Bronchus fibroblast of lung (primary cell): Measurements from ENCODE around the gene GNRHR. TPM values are rescaled to one million over a fixed set of nuclear protein-coding genes. Genes with fewer than 3 reads are reported as not detected.

Experiments used
- total RNA-seq: library from RNA; depleted of rRNA; stranded (reverse); fragments of >200 nt; gene quantifications from 2 replicates; pipeline ENCODE4 v1.2.3, GENCODE V29; 2015

The GNRHR gene
- total RNA-seq: not detected in 2 replicates

GRCh38 chr4:67754288-67754687 is at the start of gene GNRHR:
Gene GNRHR, minus strand, starts transcription at chr4:67754388. Its CDS starts 53 bp downstream, at chr4:67754335.

DNA sequence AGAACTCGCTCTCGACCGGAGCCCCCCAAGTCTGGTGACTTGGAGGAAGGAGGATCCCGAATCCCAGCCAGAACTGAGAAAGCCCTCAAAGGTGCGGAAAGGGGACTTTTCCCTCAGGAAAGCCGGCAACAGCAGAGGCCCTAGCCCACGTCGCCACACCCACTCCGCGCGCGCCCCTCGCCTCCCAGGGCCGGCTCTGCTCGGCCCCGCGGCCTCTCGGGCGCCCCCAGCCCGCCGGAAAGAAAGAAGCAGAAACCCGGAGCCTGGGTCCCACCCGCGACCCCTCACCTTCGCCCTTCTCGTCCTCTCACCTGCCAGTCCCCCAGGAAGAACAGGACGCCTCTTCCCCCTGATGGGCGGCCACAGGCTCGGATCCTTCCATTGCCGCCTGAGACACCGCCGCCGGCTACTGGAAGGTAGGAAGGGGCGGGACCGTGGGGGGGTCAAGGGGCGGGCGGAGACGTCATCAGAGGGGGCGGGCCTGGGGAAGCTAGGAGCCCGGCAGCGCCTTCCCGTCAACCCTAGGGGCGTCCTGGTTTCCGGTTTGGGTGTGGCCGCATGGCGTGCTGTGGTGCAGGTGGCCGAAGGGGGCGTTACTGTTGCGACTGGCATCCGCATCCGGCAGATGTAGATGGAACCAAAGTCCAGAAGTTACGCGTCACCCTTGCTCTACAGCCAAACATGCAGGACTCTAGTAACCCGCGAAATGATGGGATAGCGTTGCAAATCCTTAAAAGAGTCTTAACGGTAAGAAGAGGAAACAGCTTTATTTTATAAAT is 53.3 kb downstream of the GNRHR start, which contains the start of gene UBA6:
Gene UBA6, minus strand, starts transcription at position 418 of the 779 bp plus-strand sequence. Its CDS starts 36 bp downstream, at position 382.

Other genes with a start within 250 kb of the GNRHR start
- 6.5 and 10.4 TPM in 2 replicates for gene CENPC, start 208.9 kb downstream of the GNRHR start, total RNA-seq
- gene STAP1, start 195.7 kb downstream of the GNRHR start, total RNA-seq: not detected in 2 replicates
- 48.9 and 55.9 TPM in 2 replicates for gene UBA6, start 53.2 kb downstream of the GNRHR start, total RNA-seq
- not detected in 2 replicates for gene TMPRSS11D, start 129.6 kb upstream of the GNRHR start, total RNA-seq
- not detected in 2 replicates for gene TMPRSS11A, start 209.1 kb upstream of the GNRHR start, total RNA-seq